IMR-90 (cell line): ENCODE data around the gene ADRB2. TPM values are rescaled to one million over a fixed set of nuclear protein-coding genes. Genes with fewer than 3 reads are reported as not detected.
A peak's percentile ranks its signal among the peaks of the same experiment; 100 is the strongest.

Experiments
- ATAC-seq: fragments of 200-7000 bp; cut with Tn5 transposase; 2 replicates; pipeline ENCODE4 v1.9.1; 2020; ENCODE audit warnings: low read depth, mild to moderate bottlenecking, moderate library complexity
- BruUV-seq: library from RNA; stranded (reverse); fragments of 400-500 nt; replicated peaks from 2 replicates; lab custom pipeline; 2021; lab: Mats Ljungman, UMichigan
- CTCF ChIA-PET: fragments of 300-600 bp; formaldehyde crosslinking; extraction: SDS; loops from one replicate; lab custom pipeline; 2021; ENCODE audit warnings: antibody characterized with exemption; lab: Yijun Ruan, JAX
- POLR2A ChIA-PET: fragments of 300-600 bp; sonication (Branson Sonifier 250); formaldehyde crosslinking; loops from one replicate; lab custom pipeline; 2022; ENCODE audit warnings: antibody characterized with exemption; ENCODE audit not compliant: unreplicated experiment; lab: Charles Lee
- DNase-seq: peaks from one replicate; pipeline ENCODE4 v3.0.0; 2013
- H2AFZ ChIP-seq: replicated peaks from 2 replicates; pipeline ENCODE3; 2013; ENCODE audit warnings: low read length, mild to moderate bottlenecking; ENCODE audit not compliant: poor library complexity
- H2AK5ac ChIP-seq: 2 replicates; pipeline ENCODE4 v1.6.1; 2013; ENCODE audit warnings: low read depth, low read length, inconsistent platforms
- H2AK9ac ChIP-seq: replicated peaks from 2 replicates; pipeline ENCODE3; 2013; ENCODE audit warnings: mild to moderate bottlenecking, low read depth, low read length, moderate library complexity; ENCODE audit not compliant: poor library complexity
- H2BK120ac ChIP-seq: 2 replicates; pipeline ENCODE4 v1.6.1; 2013; ENCODE audit warnings: low read depth, low read length, inconsistent platforms
- H2BK15ac ChIP-seq: 3 replicates; pipeline ENCODE4 v1.6.1; 2013; ENCODE audit warnings: low read depth, low read length, inconsistent platforms
- H2BK20ac ChIP-seq: 2 replicates; pipeline ENCODE4 v1.6.1; 2013; ENCODE audit warnings: low read depth, mild to moderate bottlenecking, inconsistent platforms, low read length, moderate library complexity
- H2BK5ac ChIP-seq: 2 replicates; pipeline ENCODE4 v1.6.1; 2013; ENCODE audit warnings: mild to moderate bottlenecking, low read depth, low read length, inconsistent platforms; ENCODE audit not compliant: poor library complexity, severe bottlenecking
- H3K14ac ChIP-seq: replicated peaks from 2 replicates; pipeline ENCODE4 v1.6.1; 2013; ENCODE audit warnings: low read depth, low read length, inconsistent platforms
- H3K18ac ChIP-seq: 2 replicates; pipeline ENCODE4 v1.6.1; 2013; ENCODE audit warnings: low read depth, low read length, control low read depth
- H3K23ac ChIP-seq: 2 replicates; pipeline ENCODE4 v1.6.1; 2013; ENCODE audit warnings: low read depth, low read length, inconsistent platforms
- H3K27ac ChIP-seq: 2 replicates; pipeline ENCODE4 v1.5.1; 2013; ENCODE audit warnings: mild to moderate bottlenecking, control low read depth, low read length; ENCODE audit not compliant: insufficient read depth
- H3K27me3 ChIP-seq: 2 replicates; pipeline ENCODE4 v1.6.1; 2013; ENCODE audit warnings: low read length; ENCODE audit not compliant: control insufficient read depth, insufficient read depth
- H3K36me3 ChIP-seq: 2 replicates; pipeline ENCODE4 v1.6.1; 2013; ENCODE audit warnings: low read length, mixed read lengths; ENCODE audit not compliant: control insufficient read depth, insufficient read depth
- H3K4ac ChIP-seq: 2 replicates; pipeline ENCODE4 v1.6.1; 2013; ENCODE audit warnings: low read depth, low read length, inconsistent platforms
- H3K4me1 ChIP-seq: 2 replicates; pipeline ENCODE4 v1.6.1; 2013; ENCODE audit warnings: low read length, mixed read lengths; ENCODE audit not compliant: control insufficient read depth, insufficient read depth
- H3K4me2 ChIP-seq: 2 replicates; pipeline ENCODE4 v1.6.1; 2013; ENCODE audit warnings: low read depth, mild to moderate bottlenecking, control low read depth, low read length, moderate library complexity
- H3K4me3 ChIP-seq: 2 replicates; pipeline ENCODE4 v1.5.1; 2013; ENCODE audit warnings: low read depth, mild to moderate bottlenecking, control low read depth, low read length, moderate library complexity; ENCODE audit not compliant: insufficient read depth
- H3K56ac ChIP-seq: 2 replicates; pipeline ENCODE4 v1.6.1; 2013; ENCODE audit warnings: low read length, inconsistent platforms; ENCODE audit not compliant: insufficient read depth; ENCODE audit errors: extremely low read depth
- H3K79me1 ChIP-seq, 2 experiments: 2 replicates each; pipeline ENCODE4 v1.6.1; 2013; ENCODE audit warnings: low read length in 2 of 2, inconsistent platforms in 1 of 2, low read depth in 1 of 2
- H3K9ac ChIP-seq: 2 replicates; pipeline ENCODE4 v1.6.1; 2013; ENCODE audit warnings: low read depth, low read length, control low read depth
- H3K9me1 ChIP-seq: 2 replicates; pipeline ENCODE4 v1.6.1; 2013; ENCODE audit warnings: low read length, inconsistent platforms; ENCODE audit not compliant: insufficient read depth
- H3K9me3 ChIP-seq: 2 replicates; pipeline ENCODE4 v1.6.1; 2013; ENCODE audit warnings: low read length; ENCODE audit not compliant: control insufficient read depth, insufficient read depth
- H4K20me1 ChIP-seq: 2 replicates; pipeline ENCODE4 v1.6.1; 2013; ENCODE audit warnings: low read length, inconsistent platforms; ENCODE audit not compliant: insufficient read depth
- H4K5ac ChIP-seq: 2 replicates; pipeline ENCODE4 v1.6.1; 2013; ENCODE audit warnings: mild to moderate bottlenecking, low read depth, low read length, control low read depth
- H4K8ac ChIP-seq, 2 experiments: 2 replicates each; pipeline ENCODE4 v1.6.1; 2013; ENCODE audit warnings: low read depth in 2 of 2, low read length in 2 of 2, control low read depth in 1 of 2, inconsistent platforms in 1 of 2
- H4K91ac ChIP-seq: 2 replicates; pipeline ENCODE4 v1.6.1; 2013; ENCODE audit warnings: low read depth, low read length, inconsistent platforms; ENCODE audit not compliant: insufficient read depth
- BHLHE40 ChIP-seq: fragments of 150-350 bp; IDR thresholded peaks from 2 replicates; pipeline ENCODE4 v1.6.1; 2016; ENCODE audit warnings: mild to moderate bottlenecking, low read depth, low read length
- CEBPB ChIP-seq: IDR thresholded peaks from 2 replicates; pipeline ENCODE4 v1.6.1; 2012; ENCODE audit warnings: low read depth, low read length, improper control_type of control experiment
- CHD1 ChIP-seq: IDR thresholded peaks from 2 replicates; pipeline ENCODE4 v1.6.1; 2012; ENCODE audit warnings: low read depth, low read length, improper control_type of control experiment
- FOS ChIP-seq: fragments of 150-350 bp; IDR thresholded peaks from 2 replicates; pipeline ENCODE4 v1.6.1; 2016; ENCODE audit warnings: low read depth, low read length
- MAFK ChIP-seq: IDR thresholded peaks from 2 replicates; pipeline ENCODE4 v1.6.1; 2012; ENCODE audit warnings: low read depth, low read length, improper control_type of control experiment
- MAZ ChIP-seq: IDR thresholded peaks from 2 replicates; pipeline ENCODE4 v1.6.1; 2012; ENCODE audit warnings: low read depth, mild to moderate bottlenecking, low read length, improper control_type of control experiment, moderate library complexity, borderline replicate concordance
- MXI1 ChIP-seq: IDR thresholded peaks from 2 replicates; pipeline ENCODE4 v1.6.1; 2012; ENCODE audit warnings: low read depth, mild to moderate bottlenecking, low read length, moderate library complexity, borderline replicate concordance
- NFE2L2 ChIP-seq: fragments of 150-350 bp; IDR thresholded peaks from 2 replicates; pipeline ENCODE4 v1.6.1; 2016; ENCODE audit warnings: low read depth, mild to moderate bottlenecking, low read length
- POLR2A ChIP-seq: IDR thresholded peaks from 2 replicates; pipeline ENCODE4 v1.6.1; 2012; ENCODE audit warnings: mild to moderate bottlenecking, low read depth, low read length
- RAD21 ChIP-seq: IDR thresholded peaks from 2 replicates; pipeline ENCODE4 v1.6.1; 2012; ENCODE audit warnings: low read length, improper control_type of control experiment
- RCOR1 ChIP-seq: IDR thresholded peaks from 2 replicates; pipeline ENCODE4 v1.6.1; 2012; ENCODE audit warnings: mild to moderate bottlenecking, low read length, improper control_type of control experiment; ENCODE audit not compliant: insufficient replicate concordance
- RFX5 ChIP-seq: IDR thresholded peaks from 2 replicates; pipeline ENCODE4 v1.8.0; 2012; ENCODE audit warnings: low read depth, mild to moderate bottlenecking, low read length, moderate library complexity
- SMC3 ChIP-seq: fragments of 150-350 bp; IDR thresholded peaks from 2 replicates; pipeline ENCODE4 v1.6.1; 2016; ENCODE audit warnings: low read depth, mild to moderate bottlenecking, antibody characterized with exemption, low read length, moderate library complexity
- WGBS, 2 experiments: methylation state at CpG; one replicate each; pipeline versions ENCODE4 v1.1.5 to v1.1.7; 2013; ENCODE audit warnings: missing lambda C conversion rate in 2 of 2; ENCODE audit not compliant: insufficient read length in 1 of 2; ENCODE audit errors: extremely low coverage in 2 of 2; 5-methylcytosine and 5-hydroxymethylcytosine counted together
- dilution Hi-C: fragments of 300-500 bp; cut with HindIII; formaldehyde crosslinking; loops from one replicate; pipeline ENCODE4 v1.14.3; 2018; ENCODE audit warnings: low sequenced_read_pairs; ENCODE audit not compliant: unreplicated experiment
- in situ Hi-C: fragments of 300-500 bp; cut with MboI; formaldehyde crosslinking; loops from 3 replicates; pipeline ENCODE4 v1.14.3; 2019; ENCODE audit warnings: low sequenced_read_pairs, inconsistent platforms, mixed read lengths
- intact Hi-C: fragments of 100-400 bp; cut with micrococcal nuclease; formaldehyde crosslinking; loops from 2 replicates; pipeline ENCODE4 v1.10.0; 2022
- polyA plus RNA-seq, 3 experiments: library from polyadenylated mRNA; depleted of rRNA; stranded (reverse); fragments of >200 nt; gene quantifications; 2 replicates each; pipeline ENCODE4 v1.2.3, GENCODE V29; 2012; ENCODE audit warnings: low replicate concordance in 1 of 3
- total RNA-seq: library from RNA; depleted of rRNA; stranded (reverse); fragments of >200 nt; gene quantifications from 2 replicates; pipeline ENCODE4 v1.2.3, GENCODE V29; 2012
- TF ChIP-seq, protein P1 (sequence below): fragments of 150-350 bp; IDR thresholded peaks from 2 replicates; pipeline ENCODE4 v1.6.1; 2016; ENCODE audit warnings: low read depth, mild to moderate bottlenecking, low read length, moderate library complexity, borderline replicate concordance
- TF ChIP-seq, protein P2 (sequence below): conservative IDR thresholded peaks from 2 replicates; pipeline ENCODE4 v1.5.1; 2012; ENCODE audit warnings: mild to moderate bottlenecking, low read depth, low read length, improper control_type of control experiment
- TF ChIP-seq, protein P3 (sequence below): fragments of 150-350 bp; IDR thresholded peaks from 2 replicates; pipeline ENCODE4 v1.6.1; 2017; ENCODE audit warnings: mild to moderate bottlenecking, antibody characterized with exemption, low read length, low read depth

Gene ADRB2
- total and polyA plus RNA-seq, 2 of the 4 experiments (the other 2 are of a cell fraction) = 1.6 to 3.4 TPM

DNA sequence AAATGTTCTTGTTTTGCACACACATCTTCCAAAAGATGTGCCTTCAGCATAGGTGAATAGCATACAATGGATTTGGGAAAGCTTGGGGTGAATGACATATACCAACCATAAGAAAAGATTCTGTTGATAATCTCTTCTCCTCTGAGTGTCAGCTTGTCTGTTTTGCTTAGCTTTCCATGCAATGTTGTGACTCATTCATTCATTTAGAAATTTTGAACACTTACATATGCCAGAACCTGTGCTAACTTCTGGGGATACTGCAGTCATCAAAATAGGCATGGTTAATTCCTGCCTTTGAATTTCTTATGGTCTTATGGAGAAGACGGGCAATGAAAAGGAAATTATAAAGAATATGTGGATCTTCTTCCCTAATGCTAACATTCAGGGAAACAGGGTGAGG is 14.1 kb downstream of the ADRB2 start:
- H4K5ac ChIP-seq = no peak overlapping the region
- H2AFZ ChIP-seq = no peak overlapping the region
- H3K4me1 ChIP-seq = peaks cover 9% of the 10 kb centered on the region; the same call in 1 of the 2 replicates
- TF ChIP-seq SMC3 (no peak), CHD1 (no peak), MAZ (no peak), POLR2A (no peak), BHLHE40 (no peak), MAFK (no peak), RCOR1 (no peak), MXI1 (no peak), RFX5 (no peak), CEBPB (no peak), FOS (no peak), NFE2L2 (no peak), RAD21 (no peak)
- TF ChIP-seq, protein P1, sequence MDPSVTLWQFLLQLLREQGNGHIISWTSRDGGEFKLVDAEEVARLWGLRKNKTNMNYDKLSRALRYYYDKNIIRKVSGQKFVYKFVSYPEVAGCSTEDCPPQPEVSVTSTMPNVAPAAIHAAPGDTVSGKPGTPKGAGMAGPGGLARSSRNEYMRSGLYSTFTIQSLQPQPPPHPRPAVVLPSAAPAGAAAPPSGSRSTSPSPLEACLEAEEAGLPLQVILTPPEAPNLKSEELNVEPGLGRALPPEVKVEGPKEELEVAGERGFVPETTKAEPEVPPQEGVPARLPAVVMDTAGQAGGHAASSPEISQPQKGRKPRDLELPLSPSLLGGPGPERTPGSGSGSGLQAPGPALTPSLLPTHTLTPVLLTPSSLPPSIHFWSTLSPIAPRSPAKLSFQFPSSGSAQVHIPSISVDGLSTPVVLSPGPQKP = no peak
- TF ChIP-seq, protein P2, sequence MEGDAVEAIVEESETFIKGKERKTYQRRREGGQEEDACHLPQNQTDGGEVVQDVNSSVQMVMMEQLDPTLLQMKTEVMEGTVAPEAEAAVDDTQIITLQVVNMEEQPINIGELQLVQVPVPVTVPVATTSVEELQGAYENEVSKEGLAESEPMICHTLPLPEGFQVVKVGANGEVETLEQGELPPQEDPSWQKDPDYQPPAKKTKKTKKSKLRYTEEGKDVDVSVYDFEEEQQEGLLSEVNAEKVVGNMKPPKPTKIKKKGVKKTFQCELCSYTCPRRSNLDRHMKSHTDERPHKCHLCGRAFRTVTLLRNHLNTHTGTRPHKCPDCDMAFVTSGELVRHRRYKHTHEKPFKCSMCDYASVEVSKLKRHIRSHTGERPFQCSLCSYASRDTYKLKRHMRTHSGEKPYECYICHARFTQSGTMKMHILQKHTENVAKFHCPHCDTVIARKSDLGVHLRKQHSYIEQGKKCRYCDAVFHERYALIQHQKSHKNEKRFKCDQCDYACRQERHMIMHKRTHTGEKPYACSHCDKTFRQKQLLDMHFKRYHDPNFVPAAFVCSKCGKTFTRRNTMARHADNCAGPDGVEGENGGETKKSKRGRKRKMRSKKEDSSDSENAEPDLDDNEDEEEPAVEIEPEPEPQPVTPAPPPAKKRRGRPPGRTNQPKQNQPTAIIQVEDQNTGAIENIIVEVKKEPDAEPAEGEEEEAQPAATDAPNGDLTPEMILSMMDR = no peak
- TF ChIP-seq, protein P3, sequence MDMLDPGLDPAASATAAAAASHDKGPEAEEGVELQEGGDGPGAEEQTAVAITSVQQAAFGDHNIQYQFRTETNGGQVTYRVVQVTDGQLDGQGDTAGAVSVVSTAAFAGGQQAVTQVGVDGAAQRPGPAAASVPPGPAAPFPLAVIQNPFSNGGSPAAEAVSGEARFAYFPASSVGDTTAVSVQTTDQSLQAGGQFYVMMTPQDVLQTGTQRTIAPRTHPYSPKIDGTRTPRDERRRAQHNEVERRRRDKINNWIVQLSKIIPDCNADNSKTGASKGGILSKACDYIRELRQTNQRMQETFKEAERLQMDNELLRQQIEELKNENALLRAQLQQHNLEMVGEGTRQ = no peak
- no peak overlapping the region for H3K27ac ChIP-seq
- in situ Hi-C loops (no loop called here), intact Hi-C loops (no loop called here), dilution Hi-C loops (no loop called here)
- ChIA-PET CTCF (interaction anchor here (1.0 kb wide), 1 partner anchor 118 kb away, joined by 3 read pairs; no protein-coding TSS in a partner anchor), POLR2A (interaction anchor here (1.6 kb wide), 1 partner anchor 14 kb away, joined by 4 read pairs; the partner anchor contains the start of gene ADRB2)
- H3K4me2 ChIP-seq = no peak overlapping the region
- H3K14ac ChIP-seq = no peak overlapping the region
- no peak overlapping the region for H4K91ac ChIP-seq
- no peaks in the 10 kb centered on the region for H3K27me3 ChIP-seq
- H2BK15ac ChIP-seq = no peak overlapping the region
- H4K20me1 ChIP-seq = no peaks in the 10 kb centered on the region
- H4K8ac ChIP-seq = no peak overlapping the region
- H3K4me3 ChIP-seq = no peak overlapping the region
- H2AK5ac ChIP-seq = no peak overlapping the region
- DNase-seq (peak; percentile 51), ATAC-seq (peak; percentile 39; the same call in 1 of the 2 replicates)
- no peak overlapping the region for H2BK20ac ChIP-seq
- no TSS peak for BruUV-seq
- no peak overlapping the region for H3K4ac ChIP-seq
- H3K56ac ChIP-seq = no peak overlapping the region
- peaks cover 3 to 18% of the 10 kb centered on the region in 2 experiments for H3K79me1 ChIP-seq
- no peak overlapping the region for H3K23ac ChIP-seq
- no peak overlapping the region for H2BK5ac ChIP-seq
- H3K36me3 ChIP-seq = no peaks in the 10 kb centered on the region
- H3K9ac ChIP-seq = no peak overlapping the region
- no CpG with 5 or more reads among the region's 1 CpG for WGBS, 2 experiments
- H2AK9ac ChIP-seq = no peak overlapping the region
- H3K9me1 ChIP-seq = peaks cover 13% of the 10 kb centered on the region
- no peak overlapping the region for H2BK120ac ChIP-seq
- no peaks in the 10 kb centered on the region for H3K9me3 ChIP-seq
- no peak overlapping the region for H3K18ac ChIP-seq
